ENCODE data around the gene TRIM43.
"Not testable (repeated sequence)": the region's sequence is repeated elsewhere in the genome, so short reads cannot be mapped to it uniquely, and the experiment has no call there.

TRIM43 gene

DNA sequence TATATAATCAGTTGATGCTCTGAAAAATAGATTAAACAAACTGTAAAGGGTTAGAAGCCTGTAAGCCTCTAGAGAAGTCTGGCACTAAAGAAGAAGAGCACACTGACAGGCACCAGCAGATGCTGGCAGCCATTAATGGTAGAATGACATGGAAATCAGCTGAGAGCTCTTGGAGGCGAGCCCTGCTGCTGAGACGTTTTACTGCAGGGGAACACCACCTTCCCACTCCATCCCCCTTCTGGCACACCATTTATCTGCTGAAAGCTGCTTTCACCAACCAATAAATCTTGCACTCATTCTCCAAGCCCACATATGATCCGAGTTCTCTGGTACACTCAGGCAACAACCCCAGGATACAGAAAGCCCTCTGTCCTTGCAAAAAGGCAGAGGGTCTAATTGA, 16.6 kb downstream of the TRIM43 start:
- in situ Hi-C loops (cut with MboI; ENCODE audit: low sequenced_read_pairs); H3K27me3 ChIP-seq (ENCODE audit: low read depth); DNase-seq (ENCODE audit: low spot score in 2 of 2); H3K4me3 ChIP-seq; H3K4me1 ChIP-seq; H3K9me3 ChIP-seq; H3K36me3 ChIP-seq (replicated peaks): not testable (repeated sequence)

DNA sequence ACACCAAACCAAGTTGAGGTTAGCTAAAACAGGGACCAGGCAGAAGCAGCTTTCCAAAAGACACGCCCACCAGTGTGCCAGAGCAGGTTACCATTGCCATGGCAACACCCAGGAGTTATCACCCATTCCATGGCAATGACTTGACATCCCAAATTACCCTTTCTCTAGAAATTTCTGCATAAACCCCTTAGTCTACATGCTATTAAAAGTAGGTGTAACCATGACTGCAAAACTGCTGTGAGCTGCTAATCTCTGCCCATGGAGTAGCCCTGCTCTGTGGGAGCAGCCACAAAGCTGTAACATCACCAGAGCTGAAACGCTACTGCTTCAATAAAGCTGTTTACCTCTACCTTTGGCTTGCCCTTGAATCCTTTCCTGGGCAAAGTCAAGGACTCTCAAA, 18.0 kb downstream of the TRIM43 start:
- H3K27me3 ChIP-seq (ENCODE audit: low read depth); DNase-seq (ENCODE audit: low spot score in 2 of 2); in situ Hi-C loops (cut with MboI; ENCODE audit: low sequenced_read_pairs); H3K4me1 ChIP-seq; H3K4me3 ChIP-seq; H3K36me3 ChIP-seq (replicated peaks); H3K9me3 ChIP-seq: not testable (repeated sequence)

DNA sequence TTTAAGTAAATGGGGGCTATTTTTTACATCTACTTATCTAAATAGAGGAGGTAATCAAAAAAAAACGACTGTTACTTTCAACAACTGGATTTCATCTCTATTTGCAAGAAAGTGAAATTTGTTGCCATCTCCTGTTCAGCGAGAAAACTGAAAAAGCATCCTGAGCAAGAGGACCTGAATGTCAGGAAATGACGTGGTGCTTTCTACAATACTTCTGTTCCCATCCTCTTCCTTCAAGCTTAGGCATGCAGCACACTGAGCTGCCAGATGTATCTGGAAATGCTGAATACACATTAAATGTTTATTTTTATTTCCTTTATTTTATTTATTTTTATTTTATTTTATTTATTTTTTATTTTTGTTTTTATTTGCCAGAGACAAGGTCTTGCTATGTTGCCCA, 21.2 kb downstream of the TRIM43 start:
- H3K27me3 ChIP-seq (ENCODE audit: low read depth); H3K4me1 ChIP-seq; H3K9me3 ChIP-seq; H3K36me3 ChIP-seq (replicated peaks); H3K4me3 ChIP-seq; DNase-seq (ENCODE audit: low spot score in 2 of 2); in situ Hi-C loops (cut with MboI; ENCODE audit: low sequenced_read_pairs): not testable (repeated sequence)

DNA sequence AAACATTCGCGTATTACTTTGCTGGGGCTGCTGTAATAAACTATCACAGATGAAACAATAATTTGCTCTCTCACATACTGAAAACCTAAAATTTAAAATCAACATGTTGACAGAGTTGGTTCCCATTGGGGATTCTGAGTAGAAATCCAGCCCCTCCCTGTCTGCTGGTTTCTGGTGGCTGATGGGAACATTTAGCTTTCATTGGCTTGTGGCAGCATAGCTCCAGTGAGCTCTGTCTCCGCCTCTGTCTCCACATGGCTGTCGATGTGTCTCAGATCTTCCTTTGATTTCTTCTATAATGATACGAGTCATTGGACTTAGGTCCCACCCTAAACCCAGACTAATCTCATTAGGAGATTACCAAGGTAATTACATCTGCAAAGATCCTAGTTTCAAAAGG, 30.9 kb downstream of the TRIM43 start:
- H3K4me3 ChIP-seq; H3K4me1 ChIP-seq; DNase-seq (ENCODE audit: low spot score in 2 of 2); H3K36me3 ChIP-seq (replicated peaks); H3K9me3 ChIP-seq; in situ Hi-C loops (cut with MboI; ENCODE audit: low sequenced_read_pairs); H3K27me3 ChIP-seq (ENCODE audit: low read depth): not testable (repeated sequence)

DNA sequence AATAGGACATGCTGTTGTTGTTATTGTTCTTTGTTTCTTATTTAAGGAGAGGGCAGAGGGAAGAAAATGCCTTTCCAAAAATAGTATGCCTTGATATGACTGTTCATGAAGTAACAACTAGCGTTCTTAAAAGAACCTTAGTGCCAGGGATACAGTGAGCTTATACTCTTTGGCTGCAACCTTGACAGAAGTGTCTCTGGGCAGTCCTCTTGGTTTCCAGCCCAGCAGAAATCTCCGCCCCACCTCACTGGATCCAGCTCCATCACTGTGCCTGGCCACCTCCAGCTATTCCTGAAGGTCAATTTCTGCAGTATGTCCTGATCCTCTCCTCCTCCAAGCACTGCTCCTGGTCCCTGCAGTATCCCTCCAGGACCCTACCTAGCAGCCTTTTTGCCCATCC, 39.2 kb downstream of the TRIM43 start:
- H3K9me3 ChIP-seq; H3K4me3 ChIP-seq; H3K27me3 ChIP-seq (ENCODE audit: low read depth); H3K36me3 ChIP-seq (replicated peaks); H3K4me1 ChIP-seq; in situ Hi-C loops (cut with MboI; ENCODE audit: low sequenced_read_pairs); DNase-seq (ENCODE audit: low spot score in 2 of 2): not testable (repeated sequence)

DNA sequence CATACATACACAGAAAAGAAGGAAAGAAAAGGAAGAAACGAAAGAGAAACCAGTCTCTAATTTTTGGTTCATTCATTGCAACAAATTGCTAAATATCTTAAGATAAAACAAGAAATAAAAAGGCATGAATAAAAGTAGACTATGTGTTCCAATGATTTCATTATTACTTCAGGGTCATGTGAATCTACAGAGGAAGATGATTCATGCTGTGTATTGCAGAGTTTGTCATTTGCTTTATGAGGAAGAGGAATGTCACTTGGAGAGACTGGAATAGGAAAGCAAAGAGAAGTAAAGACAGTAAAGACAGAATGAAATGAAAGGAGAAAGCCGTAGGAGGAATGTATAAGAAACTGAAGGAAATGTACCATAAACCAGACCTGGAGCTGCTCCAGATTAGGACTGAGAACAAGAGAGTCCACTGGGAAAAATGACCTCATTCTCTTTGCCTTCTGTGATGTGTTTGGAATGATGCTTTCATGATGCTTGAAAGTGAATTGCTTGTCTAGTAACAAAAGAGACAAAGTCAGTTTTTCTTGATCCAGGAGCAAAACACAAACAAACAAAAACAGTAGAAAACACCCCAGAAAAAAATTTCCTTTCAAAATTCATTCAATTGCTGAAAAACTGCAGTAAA, 41.9 kb downstream of the TRIM43 start:
- H3K36me3 ChIP-seq (replicated peaks); H3K9me3 ChIP-seq; in situ Hi-C loops (cut with MboI; ENCODE audit: low sequenced_read_pairs); DNase-seq (ENCODE audit: low spot score in 2 of 2); H3K4me3 ChIP-seq; H3K27me3 ChIP-seq (ENCODE audit: low read depth); H3K4me1 ChIP-seq: not testable (repeated sequence)

DNA sequence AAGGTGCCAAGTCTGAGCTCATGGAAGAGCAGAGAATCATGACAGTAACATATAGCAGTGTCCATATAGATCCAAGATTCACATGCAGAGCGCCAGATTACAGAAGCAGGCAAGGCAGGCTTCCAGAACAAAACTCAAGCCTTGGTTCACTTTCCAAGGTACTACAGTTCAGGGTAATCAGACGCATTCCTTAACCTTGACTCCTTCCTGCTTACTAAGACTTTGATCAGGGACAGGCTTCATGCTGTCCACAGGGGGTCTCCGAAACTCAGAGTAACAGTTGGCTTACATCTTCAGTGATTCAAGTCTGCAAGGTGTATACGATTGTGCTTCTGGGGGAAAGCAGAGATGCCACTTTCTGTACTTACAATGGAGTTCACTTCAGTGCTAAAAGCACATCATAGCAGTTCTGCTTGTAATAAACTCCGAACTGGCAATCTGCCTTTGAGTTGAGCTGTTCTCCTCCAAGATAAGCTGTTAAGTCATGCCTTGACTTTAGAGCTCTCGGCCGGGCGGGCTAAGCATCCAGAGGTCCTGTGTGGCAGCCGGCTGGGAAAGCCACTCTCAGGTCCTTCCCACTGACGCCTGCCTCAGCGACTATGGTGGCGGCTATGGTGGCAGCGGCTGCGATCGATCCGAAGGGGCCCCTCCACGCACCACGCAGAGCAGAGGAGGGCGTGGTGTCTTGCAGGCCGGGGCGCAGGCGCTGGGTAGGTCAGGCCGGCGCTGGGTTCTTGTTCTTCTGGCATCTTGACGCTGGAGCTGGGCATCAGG, 48.9 kb downstream of the TRIM43 start:
- H3K4me1 ChIP-seq; DNase-seq (ENCODE audit: low spot score in 2 of 2); H3K4me3 ChIP-seq; in situ Hi-C loops (cut with MboI; ENCODE audit: low sequenced_read_pairs); H3K9me3 ChIP-seq; H3K36me3 ChIP-seq (replicated peaks); H3K27me3 ChIP-seq (ENCODE audit: low read depth): not testable (repeated sequence)

DNA sequence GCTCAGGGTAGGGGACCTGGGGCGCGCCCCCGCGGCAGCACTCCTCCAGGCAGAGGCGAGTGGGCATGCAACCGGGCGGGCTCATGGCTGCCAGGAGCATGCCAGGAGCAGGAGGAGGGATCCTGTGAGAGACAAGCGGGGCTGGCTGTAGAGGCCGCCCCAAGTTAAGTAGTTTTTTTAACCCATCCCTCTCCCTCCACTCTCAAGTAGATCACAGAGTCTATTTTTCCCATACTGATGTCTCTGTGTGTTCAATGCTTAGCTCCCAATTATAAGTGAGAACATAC, 49.4 kb downstream of the TRIM43 start:
- H3K4me1 ChIP-seq; H3K4me3 ChIP-seq; H3K36me3 ChIP-seq (replicated peaks); DNase-seq (ENCODE audit: low spot score in 2 of 2); H3K27me3 ChIP-seq (ENCODE audit: low read depth); in situ Hi-C loops (cut with MboI; ENCODE audit: low sequenced_read_pairs); H3K9me3 ChIP-seq: not testable (repeated sequence)

DNA sequence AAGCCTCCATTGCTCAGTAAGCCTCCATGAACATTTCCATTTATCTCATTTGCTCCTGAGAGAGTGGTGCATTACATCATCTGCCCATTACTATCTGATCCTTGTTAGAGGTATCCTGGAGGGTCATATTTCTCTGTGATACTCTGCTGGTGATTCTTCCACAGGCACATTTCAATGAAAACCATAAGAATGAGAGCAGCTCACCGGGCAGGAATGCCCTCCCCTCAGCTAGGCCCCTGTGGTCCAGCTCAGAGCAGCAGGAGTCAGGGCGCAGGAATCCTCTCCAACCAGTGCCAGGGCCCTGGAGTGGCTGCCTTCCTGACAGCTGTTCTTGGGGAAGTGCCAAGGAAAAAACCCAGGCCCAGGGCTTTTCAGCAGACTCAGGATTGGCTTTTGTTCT, 50.0 kb downstream of the TRIM43 start:
- H3K27me3 ChIP-seq (ENCODE audit: low read depth); H3K4me1 ChIP-seq; H3K4me3 ChIP-seq; H3K9me3 ChIP-seq; DNase-seq (ENCODE audit: low spot score in 2 of 2); in situ Hi-C loops (cut with MboI; ENCODE audit: low sequenced_read_pairs); H3K36me3 ChIP-seq (replicated peaks): not testable (repeated sequence)

DNA sequence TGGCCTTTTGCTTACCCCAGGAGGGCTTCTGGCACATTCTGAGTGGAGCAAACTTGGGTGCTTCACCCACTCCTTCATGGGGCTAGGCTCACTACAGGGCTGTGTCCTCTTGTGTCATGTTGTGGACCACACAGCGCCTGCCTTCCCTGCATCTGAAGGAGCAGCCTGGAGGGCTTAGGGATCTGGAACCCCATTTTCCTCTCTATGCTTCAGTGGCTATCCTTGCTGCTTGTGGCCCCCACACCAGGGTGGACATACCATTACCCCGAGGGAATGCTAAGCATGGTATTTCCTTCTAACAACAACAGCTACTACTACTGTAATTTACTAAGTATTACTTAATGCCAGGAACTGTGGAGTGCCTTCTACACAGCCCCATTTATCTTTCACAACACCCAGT, 50.6 kb downstream of the TRIM43 start:
- H3K9me3 ChIP-seq; H3K27me3 ChIP-seq (ENCODE audit: low read depth); H3K4me1 ChIP-seq; DNase-seq (ENCODE audit: low spot score in 2 of 2); H3K4me3 ChIP-seq; in situ Hi-C loops (cut with MboI; ENCODE audit: low sequenced_read_pairs); H3K36me3 ChIP-seq (replicated peaks): not testable (repeated sequence)

DNA sequence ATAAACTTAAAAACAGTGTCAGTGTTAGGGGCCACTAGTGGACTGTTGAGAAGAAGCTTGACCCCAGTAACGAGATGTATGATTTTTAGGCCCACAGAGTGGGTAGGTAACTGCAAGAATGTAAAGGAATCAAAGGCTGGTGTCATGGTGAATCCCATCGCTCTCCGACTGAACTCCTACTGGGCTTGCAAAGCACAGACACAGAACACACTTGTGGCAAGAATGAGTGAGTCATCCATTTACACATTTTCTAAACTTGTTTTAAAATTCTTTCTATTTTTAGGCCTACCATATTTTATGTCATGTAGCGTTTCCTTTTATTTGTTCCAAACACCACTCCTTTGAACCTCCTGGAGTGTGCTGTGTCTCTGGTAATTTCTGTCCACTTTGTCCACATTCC, 51.1 kb downstream of the TRIM43 start:
- H3K27me3 ChIP-seq (ENCODE audit: low read depth); H3K36me3 ChIP-seq (replicated peaks); H3K4me1 ChIP-seq; in situ Hi-C loops (cut with MboI; ENCODE audit: low sequenced_read_pairs); DNase-seq (ENCODE audit: low spot score in 2 of 2); H3K9me3 ChIP-seq; H3K4me3 ChIP-seq: not testable (repeated sequence)

DNA sequence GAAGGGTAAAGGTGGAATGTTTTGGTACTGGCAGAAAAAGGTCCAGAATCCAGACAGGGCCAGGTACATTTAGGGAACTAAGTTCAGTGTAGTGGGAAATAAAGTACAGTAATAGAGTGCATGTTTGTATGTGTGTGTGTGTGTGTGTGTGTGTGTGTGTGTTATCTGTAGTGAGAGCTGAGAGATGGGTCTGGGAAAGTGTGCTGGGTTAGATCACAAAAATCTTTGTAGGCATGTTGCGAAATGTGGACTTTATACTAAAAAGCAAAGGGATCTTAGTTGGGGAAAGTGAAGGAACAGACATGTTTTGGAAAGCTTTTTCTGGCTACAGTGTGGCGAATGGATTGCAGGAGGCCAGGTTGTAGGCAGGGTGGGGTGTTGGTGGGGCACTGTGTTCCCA, 53.5 kb downstream of the TRIM43 start:
- in situ Hi-C loops (cut with MboI; ENCODE audit: low sequenced_read_pairs); DNase-seq (ENCODE audit: low spot score in 2 of 2); H3K4me1 ChIP-seq; H3K27me3 ChIP-seq (ENCODE audit: low read depth); H3K4me3 ChIP-seq; H3K36me3 ChIP-seq (replicated peaks); H3K9me3 ChIP-seq: not testable (repeated sequence)

DNA sequence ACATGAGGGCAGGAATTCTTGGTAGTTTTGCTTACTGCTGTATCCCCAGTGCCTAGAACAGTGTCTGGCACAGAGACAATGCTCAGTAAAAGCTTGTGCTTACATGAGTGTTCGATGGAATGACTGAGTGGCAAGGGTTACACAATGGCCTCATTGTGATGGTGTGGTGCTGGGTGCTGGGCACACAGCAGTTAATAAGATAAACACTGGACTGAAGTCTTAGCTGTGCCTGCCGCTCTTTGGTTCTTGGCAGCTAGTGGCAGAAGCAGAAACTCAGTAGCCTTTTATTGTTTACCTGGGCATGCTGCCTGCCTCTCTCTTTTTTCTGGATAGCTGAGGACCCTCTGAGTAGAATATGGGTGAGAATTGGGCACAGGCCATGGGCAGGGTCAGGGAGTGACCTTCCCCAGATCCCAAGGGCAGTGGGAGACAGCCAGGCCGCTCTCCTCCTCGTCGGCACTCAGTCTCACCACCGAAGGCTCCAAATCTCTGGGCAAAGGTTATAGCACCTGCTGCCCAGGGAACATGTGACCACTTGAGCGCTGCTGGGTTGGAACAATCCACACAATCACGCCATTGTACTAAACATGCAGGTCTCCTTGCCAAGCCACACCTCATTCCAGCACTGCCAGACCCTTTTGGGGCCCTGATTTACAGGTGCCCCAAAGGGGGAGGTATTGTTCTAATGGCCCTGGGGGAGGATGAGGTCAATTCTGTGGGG, 54.6 kb downstream of the TRIM43 start:
- H3K36me3 ChIP-seq (replicated peaks): not testable (repeated sequence)

DNA sequence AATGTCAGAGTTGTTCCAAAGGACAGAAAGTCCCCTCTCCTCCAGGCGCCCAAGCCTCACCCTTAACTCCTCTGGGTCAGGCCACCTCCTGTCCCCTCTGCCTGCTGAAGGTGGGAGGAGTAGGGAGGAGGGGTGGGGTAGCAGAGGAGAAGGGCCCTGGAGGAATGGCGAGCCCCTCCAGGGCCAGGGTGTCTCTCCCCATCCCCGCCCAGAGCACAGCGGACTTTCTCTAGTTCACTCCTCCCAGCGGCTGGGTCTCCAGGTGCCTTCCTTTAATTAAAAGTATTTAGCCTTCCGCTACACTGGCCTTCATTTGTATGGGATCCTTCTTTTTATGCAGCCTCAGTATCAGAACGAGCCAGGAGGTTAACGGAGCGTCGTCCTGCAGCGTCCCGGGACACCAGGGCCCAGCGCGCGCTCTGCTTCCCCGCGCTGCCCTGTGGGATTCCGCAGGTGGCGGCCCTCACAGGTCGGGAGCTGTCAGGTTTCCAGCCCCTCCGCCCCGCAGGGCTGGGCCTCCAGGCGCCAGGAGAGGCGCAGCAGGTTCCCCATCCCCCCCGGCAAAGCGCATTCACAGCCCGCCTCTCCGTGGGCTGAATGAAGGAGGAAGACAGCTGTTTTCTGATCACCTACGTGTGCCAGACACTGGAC, 57.2 kb downstream of the TRIM43 start:
- H3K4me3 ChIP-seq; in situ Hi-C loops (cut with MboI; ENCODE audit: low sequenced_read_pairs); H3K36me3 ChIP-seq (replicated peaks); H3K27me3 ChIP-seq (ENCODE audit: low read depth); H3K4me1 ChIP-seq; H3K9me3 ChIP-seq; DNase-seq (ENCODE audit: low spot score in 2 of 2): not testable (repeated sequence)

More for the DNA sequence above, 54.6 kb downstream of the TRIM43 start:
- H3K9me3 ChIP-seq; H3K4me1 ChIP-seq; in situ Hi-C loops (cut with MboI; ENCODE audit: low sequenced_read_pairs); H3K4me3 ChIP-seq; DNase-seq (ENCODE audit: low spot score in 2 of 2); H3K27me3 ChIP-seq (ENCODE audit: low read depth): not testable (repeated sequence)

Data from HAP-1 (cell line).